K562 (cell line): ENCODE results near the gene SUPT16H. TPM values are rescaled to one million over a fixed set of nuclear protein-coding genes. Genes with fewer than 3 reads are reported as not detected.

Experiments
- BHLHE40 ChIP-seq: IDR thresholded peaks from 2 replicates; pipeline ENCODE4 v1.6.1; 2011; ENCODE audit warnings: low read length, improper control_type of control experiment
- BRD4 ChIP-seq: fragments of 200-600 bp; sonication (generic); IDR thresholded peaks from 2 replicates; pipeline ENCODE4 v1.6.1; 2017; ENCODE audit warnings: inconsistent platforms
- E2F3 ChIP-seq: fragments of 250-450 bp; sonication (Bioruptor Pico); IDR thresholded peaks from 2 replicates; pipeline ENCODE4 v1.4.0; 2020; ENCODE audit warnings: mild to moderate bottlenecking
- IRF2 ChIP-seq: sonication (generic); formaldehyde crosslinking; IDR thresholded peaks from 2 replicates; pipeline ENCODE4 v1.8.1; 2022; ENCODE audit warnings: mild to moderate bottlenecking, missing genetic modification reagents
- KAT8 ChIP-seq: fragments of 450-650 bp; IDR thresholded peaks from 2 replicates; pipeline ENCODE4 v1.6.1; 2016; ENCODE audit warnings: low read depth, mild to moderate bottlenecking
- MXI1 ChIP-seq: IDR thresholded peaks from 2 replicates; pipeline ENCODE4 v1.6.1; 2011; ENCODE audit warnings: low read depth, mild to moderate bottlenecking, improper control_type of control experiment, low read length
- NCOA4 ChIP-seq: fragments of 450-650 bp; IDR thresholded peaks from 2 replicates; pipeline ENCODE4 v1.6.1; 2018; ENCODE audit warnings: mild to moderate bottlenecking; ENCODE audit not compliant: partially characterized antibody
- NCOR1 ChIP-seq: fragments of 450-650 bp; IDR thresholded peaks from 2 replicates; pipeline ENCODE4 v1.6.1; 2016; ENCODE audit warnings: mild to moderate bottlenecking, moderate library complexity
- NUFIP1 ChIP-seq: fragments of 450-650 bp; IDR thresholded peaks from 2 replicates; pipeline ENCODE4 v1.6.1; 2018; ENCODE audit not compliant: partially characterized antibody
- PCBP2 ChIP-seq: fragments of 200-400 bp; formaldehyde crosslinking; IDR thresholded peaks from 2 replicates; pipeline ENCODE4 v1.6.1; 2018; ENCODE audit warnings: low read length, low read depth, mild to moderate bottlenecking, moderate library complexity; ENCODE audit not compliant: poor library complexity, severe bottlenecking
- RUNX1 ChIP-seq: sonication (generic); IDR thresholded peaks from 2 replicates; pipeline ENCODE4 v1.6.1; 2016; ENCODE audit warnings: antibody characterized with exemption, low read depth
- SMARCA5 ChIP-seq: fragments of 450-650 bp; IDR thresholded peaks from 2 replicates; pipeline ENCODE4 v1.6.1; 2016
- SPI1 ChIP-seq: IDR thresholded peaks from 2 replicates; pipeline ENCODE4 v1.6.1; 2011; ENCODE audit warnings: low read depth, low read length, control low read depth, borderline replicate concordance
- TCF7L2 ChIP-seq: fragments of 150-350 bp; IDR thresholded peaks from 2 replicates; pipeline ENCODE4 v1.6.1; 2016; ENCODE audit warnings: low read depth, mild to moderate bottlenecking, low read length, moderate library complexity
- ZNF384 ChIP-seq: IDR thresholded peaks from 2 replicates; pipeline ENCODE4 v1.6.1; 2012; ENCODE audit warnings: low read depth, low read length, improper control_type of control experiment
- ZNF766 ChIP-seq: fragments of 200-800 bp; sonication (Bioruptor generic); conservative IDR thresholded peaks from 2 replicates; pipeline ENCODE4 v1.6.1; 2016; ENCODE audit warnings: missing genetic modification characterization, missing compliant biosample characterization
- ZNF780A ChIP-seq: fragments of 250-450 bp; sonication (Bioruptor Pico); IDR thresholded peaks from 2 replicates; pipeline ENCODE4 v1.5.0; 2021; ENCODE audit warnings: mild to moderate bottlenecking
- polyA plus RNA-seq, 8 experiments: library from polyadenylated mRNA; depleted of rRNA in 4 of 8; stranded (reverse) in 5 of 8; unstranded in 3 of 8; fragments of >200 nt; fragmentation: Nextera tagmentation in 2 of 8; fragmentation: Illumina TruSeq in 1 of 8; extraction: Ambion mirVana in 2 of 8; extraction: Trizol in 1 of 8; gene quantifications; 2 replicates each; pipeline versions ENCODE4 v1.2.1 to v1.2.3, GENCODE V29; 2011 to 2014; ENCODE audit warnings: inconsistent platforms in 1 of 8, missing spikeins in 1 of 8
- total RNA-seq, 7 experiments: library from RNA; depleted of rRNA in 6 of 7; stranded (reverse); fragments of >200 nt in 6 of 7; fragmentation: Illumina TruSeq in 2 of 7; extraction: Trizol in 2 of 7; gene quantifications; 2 replicates each; pipeline versions ENCODE4 v1.2.1 to v1.2.3, GENCODE V29; 2011 to 2021; ENCODE audit warnings: low replicate concordance in 1 of 7
- TF ChIP-seq, protein P1 (sequence below): fragments of 450-650 bp; IDR thresholded peaks from 2 replicates; pipeline ENCODE4 v1.6.1; 2016
- TF ChIP-seq, protein P2 (sequence below): sonication (generic); formaldehyde crosslinking; IDR thresholded peaks from 2 replicates; pipeline ENCODE4 v1.8.0; 2022; ENCODE audit warnings: mild to moderate bottlenecking, missing genetic modification reagents
- TF ChIP-seq, protein P3 (sequence below): fragments of 150-350 bp; IDR thresholded peaks from 2 replicates; pipeline ENCODE4 v1.6.1; 2014; ENCODE audit warnings: low read depth, mild to moderate bottlenecking, low read length, borderline replicate concordance
- TF ChIP-seq, protein P4 (sequence below): fragments of 450-650 bp; IDR thresholded peaks from 2 replicates; pipeline ENCODE4 v1.6.1; 2016; ENCODE audit warnings: low read depth, mild to moderate bottlenecking, moderate library complexity
- TF ChIP-seq, protein P5 (sequence below): fragments of 450-650 bp; formaldehyde crosslinking; IDR thresholded peaks from 2 replicates; pipeline ENCODE4 v1.4.0; 2020; ENCODE audit warnings: mild to moderate bottlenecking, moderate library complexity

The SUPT16H gene
- total and polyA plus RNA-seq, 9 of the 15 experiments (the other 6 are each of a cell fraction or from before 2014, with no cell fraction given): 75.4 to 152 (median 105) TPM

DNA sequence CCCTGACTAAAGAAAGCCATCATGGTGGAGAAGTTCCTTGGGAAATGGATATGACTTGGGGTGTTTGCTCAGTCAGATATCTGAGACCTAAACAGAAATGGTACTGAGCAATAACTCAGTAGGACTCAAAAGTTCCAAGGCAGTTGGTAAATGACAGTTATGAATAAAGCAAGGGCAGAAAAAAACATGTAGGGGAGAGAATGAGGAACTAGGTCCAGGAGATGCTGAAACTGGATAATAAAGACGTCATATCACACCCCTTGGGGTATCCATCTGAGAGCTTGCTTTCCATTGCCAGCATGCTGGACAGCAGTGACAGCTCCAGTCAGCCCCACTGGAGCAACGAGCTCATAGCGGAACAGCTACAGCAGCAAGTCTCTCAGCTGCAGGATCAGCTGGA, 66.4 kb downstream of the SUPT16H start (continued):
- TF ChIP-seq MXI1: no peak
- no peak for TF ChIP-seq RUNX1
- TF ChIP-seq IRF2 (CRISPR knock-in tag): no peak
- TF ChIP-seq BHLHE40: no peak
- TF ChIP-seq, protein P1, sequence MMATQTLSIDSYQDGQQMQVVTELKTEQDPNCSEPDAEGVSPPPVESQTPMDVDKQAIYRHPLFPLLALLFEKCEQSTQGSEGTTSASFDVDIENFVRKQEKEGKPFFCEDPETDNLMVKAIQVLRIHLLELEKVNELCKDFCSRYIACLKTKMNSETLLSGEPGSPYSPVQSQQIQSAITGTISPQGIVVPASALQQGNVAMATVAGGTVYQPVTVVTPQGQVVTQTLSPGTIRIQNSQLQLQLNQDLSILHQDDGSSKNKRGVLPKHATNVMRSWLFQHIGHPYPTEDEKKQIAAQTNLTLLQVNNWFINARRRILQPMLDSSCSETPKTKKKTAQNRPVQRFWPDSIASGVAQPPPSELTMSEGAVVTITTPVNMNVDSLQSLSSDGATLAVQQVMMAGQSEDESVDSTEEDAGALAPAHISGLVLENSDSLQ: peak; percentile 21; the same call in 1 of the 2 replicates
- no peak for TF ChIP-seq NCOA4
- no peak for TF ChIP-seq ZNF780A (CRISPR knock-in tag)
- TF ChIP-seq ZNF384: peak; percentile 38; the same call in 1 of the 2 replicates
- TF ChIP-seq SMARCA5: no peak
- TF ChIP-seq KAT8: no peak
- no peak for TF ChIP-seq ZNF766 (CRISPR knock-in tag)
- TF ChIP-seq, protein P2, sequence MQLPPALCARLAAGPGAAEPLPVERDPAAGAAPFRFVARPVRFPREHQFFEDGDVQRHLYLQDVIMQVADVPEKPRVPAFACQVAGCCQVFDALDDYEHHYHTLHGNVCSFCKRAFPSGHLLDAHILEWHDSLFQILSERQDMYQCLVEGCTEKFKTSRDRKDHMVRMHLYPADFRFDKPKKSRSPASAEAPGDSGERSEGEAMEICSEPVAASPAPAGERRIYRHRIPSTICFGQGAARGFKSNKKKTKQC (CRISPR knock-in tag): no peak
- TF ChIP-seq, protein P3, sequence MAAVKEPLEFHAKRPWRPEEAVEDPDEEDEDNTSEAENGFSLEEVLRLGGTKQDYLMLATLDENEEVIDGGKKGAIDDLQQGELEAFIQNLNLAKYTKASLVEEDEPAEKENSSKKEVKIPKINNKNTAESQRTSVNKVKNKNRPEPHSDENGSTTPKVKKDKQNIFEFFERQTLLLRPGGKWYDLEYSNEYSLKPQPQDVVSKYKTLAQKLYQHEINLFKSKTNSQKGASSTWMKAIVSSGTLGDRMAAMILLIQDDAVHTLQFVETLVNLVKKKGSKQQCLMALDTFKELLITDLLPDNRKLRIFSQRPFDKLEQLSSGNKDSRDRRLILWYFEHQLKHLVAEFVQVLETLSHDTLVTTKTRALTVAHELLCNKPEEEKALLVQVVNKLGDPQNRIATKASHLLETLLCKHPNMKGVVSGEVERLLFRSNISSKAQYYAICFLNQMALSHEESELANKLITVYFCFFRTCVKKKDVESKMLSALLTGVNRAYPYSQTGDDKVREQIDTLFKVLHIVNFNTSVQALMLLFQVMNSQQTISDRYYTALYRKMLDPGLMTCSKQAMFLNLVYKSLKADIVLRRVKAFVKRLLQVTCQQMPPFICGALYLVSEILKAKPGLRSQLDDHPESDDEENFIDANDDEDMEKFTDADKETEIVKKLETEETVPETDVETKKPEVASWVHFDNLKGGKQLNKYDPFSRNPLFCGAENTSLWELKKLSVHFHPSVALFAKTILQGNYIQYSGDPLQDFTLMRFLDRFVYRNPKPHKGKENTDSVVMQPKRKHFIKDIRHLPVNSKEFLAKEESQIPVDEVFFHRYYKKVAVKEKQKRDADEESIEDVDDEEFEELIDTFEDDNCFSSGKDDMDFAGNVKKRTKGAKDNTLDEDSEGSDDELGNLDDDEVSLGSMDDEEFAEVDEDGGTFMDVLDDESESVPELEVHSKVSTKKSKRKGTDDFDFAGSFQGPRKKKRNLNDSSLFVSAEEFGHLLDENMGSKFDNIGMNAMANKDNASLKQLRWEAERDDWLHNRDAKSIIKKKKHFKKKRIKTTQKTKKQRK: no peak
- TF ChIP-seq E2F3 (CRISPR knock-in tag): no peak
- TF ChIP-seq BRD4: no peak
- no peak for TF ChIP-seq NUFIP1
- no peak for TF ChIP-seq NCOR1
- no peak for TF ChIP-seq TCF7L2
- TF ChIP-seq, protein P4, sequence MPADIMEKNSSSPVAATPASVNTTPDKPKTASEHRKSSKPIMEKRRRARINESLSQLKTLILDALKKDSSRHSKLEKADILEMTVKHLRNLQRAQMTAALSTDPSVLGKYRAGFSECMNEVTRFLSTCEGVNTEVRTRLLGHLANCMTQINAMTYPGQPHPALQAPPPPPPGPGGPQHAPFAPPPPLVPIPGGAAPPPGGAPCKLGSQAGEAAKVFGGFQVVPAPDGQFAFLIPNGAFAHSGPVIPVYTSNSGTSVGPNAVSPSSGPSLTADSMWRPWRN: no peak
- TF ChIP-seq PCBP2: no peak
- TF ChIP-seq, protein P5, sequence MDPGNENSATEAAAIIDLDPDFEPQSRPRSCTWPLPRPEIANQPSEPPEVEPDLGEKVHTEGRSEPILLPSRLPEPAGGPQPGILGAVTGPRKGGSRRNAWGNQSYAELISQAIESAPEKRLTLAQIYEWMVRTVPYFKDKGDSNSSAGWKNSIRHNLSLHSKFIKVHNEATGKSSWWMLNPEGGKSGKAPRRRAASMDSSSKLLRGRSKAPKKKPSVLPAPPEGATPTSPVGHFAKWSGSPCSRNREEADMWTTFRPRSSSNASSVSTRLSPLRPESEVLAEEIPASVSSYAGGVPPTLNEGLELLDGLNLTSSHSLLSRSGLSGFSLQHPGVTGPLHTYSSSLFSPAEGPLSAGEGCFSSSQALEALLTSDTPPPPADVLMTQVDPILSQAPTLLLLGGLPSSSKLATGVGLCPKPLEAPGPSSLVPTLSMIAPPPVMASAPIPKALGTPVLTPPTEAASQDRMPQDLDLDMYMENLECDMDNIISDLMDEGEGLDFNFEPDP (CRISPR knock-in tag): no peak
- TF ChIP-seq SPI1: 0 out of 2 replicates have a peak, but pooled peaks have one; percentile 19
